Brain microvascular endothelial cell (primary cell): Measurements from ENCODE around the gene MRPL21.

Experiments used
- DNase-seq: peaks from one replicate; pipeline ENCODE4 v3.0.0-alpha.2; 2020
- H3K27ac ChIP-seq: fragments of 250-450 bp; sonication (Bioruptor Pico); 2 replicates; pipeline ENCODE4 v1.5.1; 2020; ENCODE audit warnings: mild to moderate bottlenecking, moderate library complexity
- H3K27me3 ChIP-seq: fragments of 250-450 bp; sonication (Bioruptor Pico); replicated peaks from 2 replicates; pipeline ENCODE4 v1.5.1; 2020; ENCODE audit warnings: mild to moderate bottlenecking
- H3K36me3 ChIP-seq: fragments of 250-450 bp; sonication (Bioruptor Pico); replicated peaks from 2 replicates; pipeline ENCODE4 v1.5.1; 2020; ENCODE audit warnings: mild to moderate bottlenecking
- H3K4me3 ChIP-seq: 2 replicates; pipeline ENCODE4 v1.5.1; 2011; ENCODE audit warnings: low read depth, mild to moderate bottlenecking, control low read depth, low read length, moderate library complexity
- in situ Hi-C: cut with HindIII; loops from 2 replicates; pipeline ENCODE4 v1.10.0; 2017; ENCODE audit warnings: low sequenced_read_pairs, low pct_ligation_motif_present
- TF ChIP-seq, protein P1 (sequence below): IDR thresholded peaks from 2 replicates; pipeline ENCODE4 v1.5.1; 2011; ENCODE audit warnings: low read depth, mild to moderate bottlenecking, moderate library complexity, low read length, control low read depth, inconsistent platforms; ENCODE audit errors: missing control alignments

Gene MRPL21

GRCh38 chr11:68936358-68936636, 32.7 kb upstream of the MRPL21 start:
- Histone ChIP-seq H3K4me3 (no peak overlapping the region), H3K36me3 (peaks cover 22% of the 10 kb centered on the region), H3K27me3 (no peaks in the 10 kb centered on the region), H3K27ac (no peak overlapping the region)
- TF ChIP-seq, protein P1, sequence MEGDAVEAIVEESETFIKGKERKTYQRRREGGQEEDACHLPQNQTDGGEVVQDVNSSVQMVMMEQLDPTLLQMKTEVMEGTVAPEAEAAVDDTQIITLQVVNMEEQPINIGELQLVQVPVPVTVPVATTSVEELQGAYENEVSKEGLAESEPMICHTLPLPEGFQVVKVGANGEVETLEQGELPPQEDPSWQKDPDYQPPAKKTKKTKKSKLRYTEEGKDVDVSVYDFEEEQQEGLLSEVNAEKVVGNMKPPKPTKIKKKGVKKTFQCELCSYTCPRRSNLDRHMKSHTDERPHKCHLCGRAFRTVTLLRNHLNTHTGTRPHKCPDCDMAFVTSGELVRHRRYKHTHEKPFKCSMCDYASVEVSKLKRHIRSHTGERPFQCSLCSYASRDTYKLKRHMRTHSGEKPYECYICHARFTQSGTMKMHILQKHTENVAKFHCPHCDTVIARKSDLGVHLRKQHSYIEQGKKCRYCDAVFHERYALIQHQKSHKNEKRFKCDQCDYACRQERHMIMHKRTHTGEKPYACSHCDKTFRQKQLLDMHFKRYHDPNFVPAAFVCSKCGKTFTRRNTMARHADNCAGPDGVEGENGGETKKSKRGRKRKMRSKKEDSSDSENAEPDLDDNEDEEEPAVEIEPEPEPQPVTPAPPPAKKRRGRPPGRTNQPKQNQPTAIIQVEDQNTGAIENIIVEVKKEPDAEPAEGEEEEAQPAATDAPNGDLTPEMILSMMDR: no peak
- DNase-seq: no peak
- in situ Hi-C loops: no loop called here

DNA sequence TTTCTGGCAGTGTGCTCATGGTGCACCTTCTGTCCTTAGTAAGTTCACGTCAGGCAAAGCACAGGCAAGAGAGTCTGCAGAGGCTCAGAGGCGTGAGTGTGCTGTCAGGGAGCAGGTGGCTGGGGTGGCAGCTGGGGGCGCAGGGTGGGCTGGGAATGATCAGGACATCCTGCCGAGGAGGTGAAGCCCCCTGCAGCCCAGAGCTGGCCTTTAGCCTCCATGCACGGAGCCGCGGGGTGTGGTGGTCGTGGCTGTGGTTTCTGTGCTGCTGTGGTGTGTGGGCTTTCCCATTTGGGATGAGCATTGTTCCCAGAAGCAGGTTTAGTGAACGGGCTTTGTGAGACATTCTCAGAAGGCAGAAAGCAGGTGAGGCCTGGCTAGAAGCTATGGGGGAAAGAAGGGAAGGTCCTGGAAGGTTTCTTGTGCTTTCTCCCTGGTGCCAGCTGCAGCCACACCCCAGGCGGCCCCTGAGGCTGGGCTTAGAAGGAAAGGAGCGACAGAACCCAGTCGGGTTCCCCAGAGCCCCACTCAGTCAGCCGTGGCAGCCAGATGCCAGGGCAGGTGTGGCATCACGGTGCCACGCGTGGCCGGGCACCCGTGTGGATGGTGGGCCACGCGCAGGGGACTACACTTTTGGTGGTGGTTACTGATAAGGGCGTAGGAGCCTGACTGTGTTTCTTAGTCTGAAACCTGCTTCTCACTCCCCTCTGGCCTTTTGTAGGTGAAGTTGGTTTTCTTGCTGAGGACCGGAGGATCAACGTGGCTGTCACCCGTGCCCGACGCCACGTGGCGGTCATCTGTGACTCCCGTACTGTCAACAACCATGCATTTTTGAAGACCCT, 32.1 kb upstream of the MRPL21 start:
- no peaks in the 10 kb centered on the region for H3K27me3 ChIP-seq
- in situ Hi-C loops: no loop called here

DNA sequence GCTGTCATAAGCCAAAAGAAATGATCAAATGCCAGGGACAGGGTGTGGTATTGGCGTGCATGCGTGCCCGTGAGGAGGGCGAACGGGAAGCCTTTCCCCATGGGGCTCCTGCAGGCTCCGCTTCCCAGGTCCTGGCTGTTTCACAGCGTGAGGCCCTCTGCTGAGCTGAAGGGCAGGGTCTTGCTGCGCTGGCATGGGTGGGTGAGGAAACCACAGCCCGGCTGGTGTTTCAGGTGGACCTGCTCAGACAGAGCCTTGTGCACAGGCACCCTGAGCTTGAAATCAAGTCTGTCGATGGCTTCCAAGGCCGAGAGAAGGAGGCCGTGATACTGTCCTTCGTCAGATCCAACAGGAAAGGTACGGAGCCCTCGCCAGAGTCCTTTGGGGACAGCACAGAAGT, 31.4 kb upstream of the MRPL21 start:
- DNase-seq: no peak
- no peaks in the 10 kb centered on the region for H3K27me3 ChIP-seq

More for the DNA sequence above, 32.1 kb upstream of the MRPL21 start:
- no peak for DNase-seq
- H3K36me3 ChIP-seq: peaks cover 27% of the 10 kb centered on the region
- no peak overlapping the region for H3K27ac ChIP-seq
- H3K4me3 ChIP-seq: no peak overlapping the region
- TF ChIP-seq, protein P1: no peak

DNA sequence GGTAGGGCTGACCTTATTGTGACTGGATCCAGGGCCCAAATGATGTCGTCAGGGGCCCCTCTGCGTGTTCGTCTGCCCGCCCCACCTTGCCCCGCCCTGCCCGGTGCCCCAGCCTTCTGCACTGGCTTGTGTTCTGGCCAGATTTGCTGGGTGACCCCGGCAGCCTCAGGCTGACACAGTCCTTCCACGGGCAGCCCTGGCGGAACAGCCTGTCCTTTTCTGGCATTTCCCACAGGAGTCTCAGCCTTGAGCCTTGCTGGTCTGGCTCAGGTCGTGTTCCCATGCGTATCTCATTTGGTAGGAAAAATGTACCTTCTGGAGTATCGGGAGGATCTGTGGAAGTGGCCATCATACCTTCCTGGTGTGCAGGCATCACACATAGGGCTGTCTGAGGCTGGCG, 31.0 kb upstream of the MRPL21 start:
- TF ChIP-seq, protein P1: no peak
- Histone ChIP-seq H3K27ac (no peak overlapping the region), H3K36me3 (peaks cover 35% of the 10 kb centered on the region), H3K27me3 (no peaks in the 10 kb centered on the region), H3K4me3 (no peak overlapping the region)
- DNase-seq: no peak
- in situ Hi-C loops: no loop called here

More for the DNA sequence above, 31.4 kb upstream of the MRPL21 start:
- in situ Hi-C loops: no loop called here
- TF ChIP-seq, protein P1: no peak
- Histone ChIP-seq H3K36me3 (peaks cover 33% of the 10 kb centered on the region), H3K4me3 (no peak overlapping the region), H3K27ac (no peak overlapping the region)

DNA sequence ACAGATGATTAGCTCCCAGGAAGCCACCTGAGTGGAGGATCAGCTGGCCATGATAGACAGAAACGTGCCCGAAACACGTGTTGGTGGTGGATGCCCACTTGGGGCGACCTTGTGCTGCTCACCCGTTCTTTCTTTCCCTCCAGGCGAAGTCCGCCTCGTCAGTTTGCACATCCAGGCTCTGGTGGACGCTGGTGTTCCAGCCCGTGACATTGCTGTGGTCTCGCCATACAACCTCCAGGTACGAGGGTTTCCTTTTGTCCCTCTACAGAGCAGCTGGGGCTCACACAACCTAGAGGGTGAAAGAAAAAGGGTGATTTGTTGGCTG, 30.7 kb upstream of the MRPL21 start:
- DNase-seq: no peak
- H3K36me3 ChIP-seq: peaks cover 38% of the 10 kb centered on the region
- TF ChIP-seq, protein P1: no peak
- no peak overlapping the region for H3K27ac ChIP-seq
- no peaks in the 10 kb centered on the region for H3K27me3 ChIP-seq
- in situ Hi-C loops: no loop called here
- no peak overlapping the region for H3K4me3 ChIP-seq
